Mammary epithelial cell (primary cell): Measurements from ENCODE around the gene TKT.

Source experiments
- CTCF ChIP-seq, 2 donors: IDR thresholded peaks in 1 of 2; conservative IDR thresholded peaks in 1 of 2; 2 replicates each; pipeline ENCODE4 v1.5.1; 2011 to 2012; ENCODE audit warnings: inconsistent platforms in 2 of 2, low read length in 2 of 2, mild to moderate bottlenecking in 2 of 2, control low read depth in 1 of 2, low read depth in 1 of 2; ENCODE audit not compliant: insufficient read depth in 1 of 2; ENCODE audit errors: extremely low read depth in 1 of 2
- EZH2 ChIP-seq: IDR thresholded peaks from 2 replicates; pipeline ENCODE4 v1.6.1; 2012; ENCODE audit warnings: low read length, inconsistent platforms, borderline replicate concordance

- TF ChIP-seq CTCF (conservative IDR thresholded peaks at IDR 0.05 in 1 of 2, IDR thresholded peaks at IDR 0.05 in 1 of 2; ENCODE audit: extremely low read depth in 1 of 2, insufficient read depth in 1 of 2, low read depth in 1 of 2, low read length in 2 of 2), result peak in 1 of 2 donors; percentile 21
- no peak for TF ChIP-seq EZH2
These were observed 24.0 kb downstream of the TKT start for GRCh38 chr3:53231532-53232511.
